ENCODE measurements around the gene GUCA1C. TPM values are rescaled to one million over a fixed set of nuclear protein-coding genes. Genes with fewer than 3 reads are reported as not detected.

GUCA1C gene, protein sequence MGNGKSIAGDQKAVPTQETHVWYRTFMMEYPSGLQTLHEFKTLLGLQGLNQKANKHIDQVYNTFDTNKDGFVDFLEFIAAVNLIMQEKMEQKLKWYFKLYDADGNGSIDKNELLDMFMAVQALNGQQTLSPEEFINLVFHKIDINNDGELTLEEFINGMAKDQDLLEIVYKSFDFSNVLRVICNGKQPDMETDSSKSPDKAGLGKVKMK
- total RNA-seq: not detected

DNA sequence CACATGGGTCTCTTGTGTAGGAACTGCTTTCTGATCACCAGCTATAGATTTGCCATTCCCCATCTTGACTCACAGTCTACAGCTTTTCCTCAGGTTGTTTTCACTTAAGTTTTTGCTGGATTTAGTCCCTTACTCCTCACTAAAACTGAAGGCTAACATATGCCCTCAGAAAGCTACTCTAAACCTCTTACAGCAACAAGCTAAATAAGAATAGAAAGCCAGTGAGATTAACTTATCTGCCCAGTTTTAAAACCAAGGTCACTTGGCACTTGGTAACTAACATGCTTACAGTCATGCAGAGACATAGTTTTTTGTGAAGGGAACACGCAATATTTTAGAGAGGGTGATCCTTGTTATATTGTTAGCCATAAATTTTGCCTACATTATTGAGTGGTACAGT, at the start of gene GUCA1C:
GUCA1C (minus strand) TSS at position 180 of the 400 bp plus-strand sequence; CDS start at position 63, 117 bp downstream.
- TF ChIP-seq, protein P1, sequence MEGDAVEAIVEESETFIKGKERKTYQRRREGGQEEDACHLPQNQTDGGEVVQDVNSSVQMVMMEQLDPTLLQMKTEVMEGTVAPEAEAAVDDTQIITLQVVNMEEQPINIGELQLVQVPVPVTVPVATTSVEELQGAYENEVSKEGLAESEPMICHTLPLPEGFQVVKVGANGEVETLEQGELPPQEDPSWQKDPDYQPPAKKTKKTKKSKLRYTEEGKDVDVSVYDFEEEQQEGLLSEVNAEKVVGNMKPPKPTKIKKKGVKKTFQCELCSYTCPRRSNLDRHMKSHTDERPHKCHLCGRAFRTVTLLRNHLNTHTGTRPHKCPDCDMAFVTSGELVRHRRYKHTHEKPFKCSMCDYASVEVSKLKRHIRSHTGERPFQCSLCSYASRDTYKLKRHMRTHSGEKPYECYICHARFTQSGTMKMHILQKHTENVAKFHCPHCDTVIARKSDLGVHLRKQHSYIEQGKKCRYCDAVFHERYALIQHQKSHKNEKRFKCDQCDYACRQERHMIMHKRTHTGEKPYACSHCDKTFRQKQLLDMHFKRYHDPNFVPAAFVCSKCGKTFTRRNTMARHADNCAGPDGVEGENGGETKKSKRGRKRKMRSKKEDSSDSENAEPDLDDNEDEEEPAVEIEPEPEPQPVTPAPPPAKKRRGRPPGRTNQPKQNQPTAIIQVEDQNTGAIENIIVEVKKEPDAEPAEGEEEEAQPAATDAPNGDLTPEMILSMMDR (IDR thresholded peaks at IDR 0.05; ENCODE audit: low read depth): no peak

DNA sequence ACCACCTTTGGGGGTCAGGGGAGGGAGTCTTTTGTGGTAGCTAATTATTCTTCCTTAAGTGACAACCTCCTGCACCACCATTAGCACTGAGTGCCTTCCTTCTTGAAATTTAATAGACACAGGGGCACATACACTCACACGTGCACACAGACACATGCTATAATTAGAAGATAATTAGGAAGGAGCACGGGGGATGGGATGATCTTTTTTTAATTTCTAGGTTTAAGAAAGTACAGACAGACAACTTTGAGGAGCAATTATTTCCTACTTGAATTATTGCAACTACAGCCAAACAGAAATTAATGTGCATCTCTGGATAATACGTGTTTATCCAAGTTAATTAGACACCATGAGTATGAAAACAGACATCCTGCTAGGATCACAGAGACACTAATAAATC, 44.8 kb upstream of the GUCA1C start:
- TF ChIP-seq, protein P1 (IDR thresholded peaks at IDR 0.05; ENCODE audit: low read depth): no peak

DNA sequence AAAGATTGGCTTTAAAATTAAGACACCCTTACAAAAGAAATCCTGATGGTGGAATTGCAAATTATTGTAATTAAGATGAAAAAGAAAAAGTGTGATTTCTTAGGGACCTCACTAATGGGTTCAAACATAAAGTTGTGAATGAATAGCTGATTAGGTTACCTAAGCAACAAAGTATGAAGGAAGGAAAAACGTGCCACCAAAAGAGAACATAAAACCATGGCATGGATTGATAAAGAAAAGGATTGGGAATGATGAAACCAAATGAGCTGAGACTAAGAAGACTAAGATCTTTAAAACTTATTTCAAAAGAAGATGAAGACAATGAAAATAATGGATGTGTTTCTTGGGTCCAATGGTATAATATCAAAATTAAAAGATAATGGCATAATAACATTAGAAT, 32.2 kb upstream of the GUCA1C start:
- TF ChIP-seq, protein P1 (IDR thresholded peaks at IDR 0.05; ENCODE audit: low read depth): no peak

DNA sequence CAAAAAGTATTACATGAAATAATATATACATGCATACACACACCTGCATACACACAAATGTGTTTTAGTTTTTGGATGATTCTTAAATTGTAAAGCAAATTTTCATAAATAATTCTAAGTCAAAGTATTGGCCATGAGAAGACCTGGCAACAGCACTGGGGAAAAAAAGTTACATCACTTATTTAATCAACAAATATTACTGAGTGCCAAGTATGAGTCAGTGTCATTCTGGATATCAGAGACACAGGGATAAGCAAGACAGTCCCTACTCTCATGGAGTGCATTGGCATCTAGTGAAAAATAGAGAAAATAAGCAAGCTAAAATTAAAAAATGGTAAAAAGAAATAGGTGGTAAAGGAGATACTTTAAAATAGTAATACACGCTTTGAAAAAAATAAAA, 29.4 kb upstream of the GUCA1C start:
- TF ChIP-seq, protein P1 (IDR thresholded peaks at IDR 0.05; ENCODE audit: low read depth): no peak

DNA sequence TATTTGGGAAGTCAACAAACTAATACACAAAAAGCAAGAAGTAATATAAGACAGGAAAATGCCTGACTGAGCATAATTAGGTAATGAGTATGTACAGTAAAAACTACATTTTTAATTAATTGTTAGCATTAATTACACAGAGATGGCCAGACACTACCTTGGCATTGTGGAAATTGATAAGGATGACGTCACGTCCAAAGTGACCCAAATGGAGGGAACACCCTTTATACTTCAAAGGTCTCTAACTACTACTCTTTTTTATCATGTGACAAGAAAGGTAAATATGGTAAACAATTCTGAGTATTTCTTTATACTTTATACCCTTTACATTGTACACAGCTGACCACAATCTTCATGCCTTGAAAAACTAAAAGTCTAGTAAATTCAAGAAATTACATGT, 22.4 kb upstream of the GUCA1C start:
- TF ChIP-seq, protein P1 (IDR thresholded peaks at IDR 0.05; ENCODE audit: low read depth): no peak

DNA sequence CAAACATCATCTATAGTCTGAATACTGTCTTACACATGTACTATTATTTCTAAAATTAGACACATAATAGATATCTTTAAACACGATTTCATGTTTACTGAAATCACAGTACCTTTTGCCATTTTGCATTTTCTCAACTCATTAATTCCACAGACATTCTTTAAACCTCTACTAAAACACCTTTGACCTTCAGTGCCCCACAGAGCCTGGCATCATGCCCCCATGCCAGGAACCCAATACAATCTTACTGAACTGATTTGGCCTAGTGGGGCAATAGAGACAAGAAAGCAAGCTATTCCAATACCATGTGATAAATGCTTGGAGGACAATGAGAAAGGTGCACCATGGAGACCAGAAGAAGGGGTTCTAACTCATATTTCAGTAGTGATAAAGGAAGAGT, 19.3 kb upstream of the GUCA1C start:
- TF ChIP-seq, protein P1 (IDR thresholded peaks at IDR 0.05; ENCODE audit: low read depth): no peak

DNA sequence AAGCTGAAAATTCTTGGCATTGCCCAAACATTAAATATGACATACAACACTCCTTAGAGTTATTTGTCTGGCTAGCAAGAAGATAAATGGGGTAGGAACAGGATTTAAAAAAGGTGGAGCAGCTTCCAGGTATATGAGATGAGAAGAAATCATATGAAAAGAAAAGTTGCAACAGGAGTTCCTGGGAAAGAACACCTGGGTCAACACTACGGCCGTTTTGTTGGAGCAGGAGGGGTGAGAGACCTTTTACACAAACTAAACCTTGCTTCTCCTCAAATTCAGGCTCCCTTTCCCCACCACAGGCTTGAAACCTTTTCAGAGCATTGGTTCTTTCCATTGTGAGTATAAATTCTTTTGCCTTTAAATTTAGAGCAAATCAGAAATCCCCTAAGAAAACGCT, 18.8 kb upstream of the GUCA1C start:
- TF ChIP-seq, protein P1 (IDR thresholded peaks at IDR 0.05; ENCODE audit: low read depth): no peak

All from subcutaneous adipose tissue (tissue), 4 donors.